ENCODE measurements around the gene BFSP1. TPM values are rescaled to one million over a fixed set of nuclear protein-coding genes. Genes with fewer than 3 reads are reported as not detected.

The BFSP1 gene
- polyA plus RNA-seq, 1 of the 3 experiments (the other 2 are of a cell fraction) = 7.1 TPM

- Histone ChIP-seq H4K20me1 (ENCODE audit: insufficient read depth) (no peaks in the 10 kb centered on the region), H3K9me2 (no peaks in the 10 kb centered on the region), H3K9ac (no peak overlapping the region), H3K4me1 (ENCODE audit: control insufficient read depth in 1 of 2, insufficient read depth in 2 of 2, low read depth in 1 of 2, low read length in 1 of 2) (no peaks in the 10 kb centered on the region; a peak in 1 of 4 replicates), H3K4me2 (no peak overlapping the region), H3F3A (replicated peaks; ENCODE audit: insufficient read depth) (no peaks in the 10 kb centered on the region), H3K9me3 (no peaks in the 10 kb centered on the region), H3K27ac (ENCODE audit: low read depth in 2 of 2, low read length in 1 of 2) (no peak overlapping the region), H3K36me3 (replicated peaks in 1 of 2; ENCODE audit: control insufficient read depth in 1 of 2, insufficient read depth in 2 of 2, low read length in 1 of 2) (no peaks in the 10 kb centered on the region), H2AFZ (ENCODE audit: low read depth) (no peak overlapping the region), H3K27me3 (ENCODE audit: insufficient read depth) (no peaks in the 10 kb centered on the region; the same call in 1 of the 2 replicates), H3K79me2 (ENCODE audit: insufficient read depth) (no peaks in the 10 kb centered on the region), H3K4me3 (ENCODE audit: low read depth in 2 of 2, low read length in 1 of 2) (no peak overlapping the region)
- 40% methylated on average over 11 of the region's 11 CpGs for WGBS (ENCODE audit: low lambda C conversion rate)
- ChIA-PET CTCF (interaction anchor here (1.2 kb wide), 1 partner anchor 49 kb away, joined by 4 read pairs; no protein-coding TSS in a partner anchor), POLR2A (no interaction called here)
- TF ChIP-seq RXRA (IDR thresholded peaks at IDR 0.05; ENCODE audit: borderline replicate concordance, low read depth) = no peak
- TF ChIP-seq, protein P1, sequence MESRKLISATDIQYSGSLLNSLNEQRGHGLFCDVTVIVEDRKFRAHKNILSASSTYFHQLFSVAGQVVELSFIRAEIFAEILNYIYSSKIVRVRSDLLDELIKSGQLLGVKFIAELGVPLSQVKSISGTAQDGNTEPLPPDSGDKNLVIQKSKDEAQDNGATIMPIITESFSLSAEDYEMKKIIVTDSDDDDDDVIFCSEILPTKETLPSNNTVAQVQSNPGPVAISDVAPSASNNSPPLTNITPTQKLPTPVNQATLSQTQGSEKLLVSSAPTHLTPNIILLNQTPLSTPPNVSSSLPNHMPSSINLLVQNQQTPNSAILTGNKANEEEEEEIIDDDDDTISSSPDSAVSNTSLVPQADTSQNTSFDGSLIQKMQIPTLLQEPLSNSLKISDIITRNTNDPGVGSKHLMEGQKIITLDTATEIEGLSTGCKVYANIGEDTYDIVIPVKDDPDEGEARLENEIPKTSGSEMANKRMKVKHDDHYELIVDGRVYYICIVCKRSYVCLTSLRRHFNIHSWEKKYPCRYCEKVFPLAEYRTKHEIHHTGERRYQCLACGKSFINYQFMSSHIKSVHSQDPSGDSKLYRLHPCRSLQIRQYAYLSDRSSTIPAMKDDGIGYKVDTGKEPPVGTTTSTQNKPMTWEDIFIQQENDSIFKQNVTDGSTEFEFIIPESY (IDR thresholded peaks at IDR 0.05; ENCODE audit: borderline replicate concordance, low read depth) = no peak
- no peak for TF ChIP-seq YY1 (IDR thresholded peaks at IDR 0.05; ENCODE audit: low read depth)
- TF ChIP-seq IRF3 (IDR thresholded peaks at IDR 0.05; ENCODE audit: low read depth, low read length) = no peak
- no peak for TF ChIP-seq CHD2 (IDR thresholded peaks at IDR 0.05; ENCODE audit: low read length, partially characterized antibody)
- no peak for TF ChIP-seq FOSL2 (IDR thresholded peaks at IDR 0.05; ENCODE audit: borderline replicate concordance, low read depth)
- TF ChIP-seq TAF1 (IDR thresholded peaks at IDR 0.05; ENCODE audit: borderline replicate concordance, low read depth, low read length) = no peak
- TF ChIP-seq POLR2AphosphoS5 (IDR thresholded peaks at IDR 0.05; ENCODE audit: low read depth, low read length) = no peak
- TF ChIP-seq GATA2 (CRISPR knock-in tag; IDR thresholded peaks at IDR 0.05) = no peak
- no peak for TF ChIP-seq SMC3 (IDR thresholded peaks at IDR 0.05; ENCODE audit: low read depth, low read length)
- no peak for TF ChIP-seq FOXJ3 (CRISPR knock-in tag; IDR thresholded peaks at IDR 0.05)
- TF ChIP-seq MXI1 (IDR thresholded peaks at IDR 0.05; ENCODE audit: low read depth, low read length) = no peak
- TF ChIP-seq REST (IDR thresholded peaks at IDR 0.05; ENCODE audit: low read depth, low read length) = no peak
- no peak for TF ChIP-seq GABPA (IDR thresholded peaks at IDR 0.05; ENCODE audit: low read depth)
- TF ChIP-seq MAX (IDR thresholded peaks at IDR 0.05; ENCODE audit: low read depth) = no peak
- TF ChIP-seq USF1 (IDR thresholded peaks at IDR 0.05; ENCODE audit: borderline replicate concordance, low read depth) = no peak
- no peak for TF ChIP-seq JUND (IDR thresholded peaks at IDR 0.05)
- TF ChIP-seq, protein P2, sequence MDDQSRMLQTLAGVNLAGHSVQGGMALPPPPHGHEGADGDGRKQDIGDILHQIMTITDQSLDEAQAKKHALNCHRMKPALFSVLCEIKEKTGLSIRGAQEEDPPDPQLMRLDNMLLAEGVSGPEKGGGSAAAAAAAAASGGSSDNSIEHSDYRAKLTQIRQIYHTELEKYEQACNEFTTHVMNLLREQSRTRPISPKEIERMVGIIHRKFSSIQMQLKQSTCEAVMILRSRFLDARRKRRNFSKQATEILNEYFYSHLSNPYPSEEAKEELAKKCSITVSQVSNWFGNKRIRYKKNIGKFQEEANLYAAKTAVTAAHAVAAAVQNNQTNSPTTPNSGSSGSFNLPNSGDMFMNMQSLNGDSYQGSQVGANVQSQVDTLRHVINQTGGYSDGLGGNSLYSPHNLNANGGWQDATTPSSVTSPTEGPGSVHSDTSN (IDR thresholded peaks at IDR 0.05) = no peak
- no peak for TF ChIP-seq RFX5 (IDR thresholded peaks at IDR 0.05; ENCODE audit: low read length)
- DNase-seq = no peak
Measured at GRCh38 chr20:17480696-17481095, 50.5 kb downstream of the BFSP1 start.

Measured in SK-N-SH (cell line).